Hepatocyte (in vitro differentiated cells): ENCODE data around the gene CD46. TPM values are rescaled to one million over a fixed set of nuclear protein-coding genes. Genes with fewer than 3 reads are reported as not detected.
A peak's percentile ranks its signal among the peaks of the same experiment; 100 is the strongest.
"Not testable (repeated sequence)": the region's sequence is repeated elsewhere in the genome, so short reads cannot be mapped to it uniquely, and the experiment has no call there.

Experiments used
- DNase-seq: peaks from one replicate; pipeline ENCODE4 v3.0.0-alpha.2; 2016; ENCODE audit warnings: low spot score
- H2AFZ ChIP-seq: fragments of 200-600 bp; sonication (generic); 2 replicates; pipeline ENCODE4 v1.6.0; 2016; ENCODE audit warnings: antibody characterized with exemption, mild to moderate bottlenecking
- H3K27ac ChIP-seq: fragments of 200-600 bp; sonication (generic); 2 replicates; pipeline ENCODE4 v1.5.1; 2016; ENCODE audit warnings: mild to moderate bottlenecking
- H3K27me3 ChIP-seq: fragments of 200-600 bp; sonication (generic); 2 replicates; pipeline ENCODE4 v1.6.1; 2016
- H3K36me3 ChIP-seq: fragments of 200-600 bp; sonication (generic); replicated peaks from 2 replicates; pipeline ENCODE4 v1.5.1; 2016; ENCODE audit warnings: low read depth; ENCODE audit not compliant: insufficient read depth
- H3K4me1 ChIP-seq: fragments of 200-600 bp; sonication (generic); 2 replicates; pipeline ENCODE4 v1.5.1; 2016; ENCODE audit warnings: mild to moderate bottlenecking, moderate library complexity; ENCODE audit not compliant: insufficient read depth
- H3K4me2 ChIP-seq: fragments of 200-600 bp; sonication (generic); 2 replicates; pipeline ENCODE4 v1.6.0; 2016
- H3K4me3 ChIP-seq: fragments of 200-600 bp; sonication (generic); 2 replicates; pipeline ENCODE4 v1.5.1; 2016; ENCODE audit warnings: mild to moderate bottlenecking
- H3K79me2 ChIP-seq: fragments of 200-600 bp; sonication (generic); 2 replicates; pipeline ENCODE4 v1.6.0; 2017; ENCODE audit warnings: mild to moderate bottlenecking
- H3K9me2 ChIP-seq: fragments of 200-600 bp; sonication (generic); replicated peaks from 2 replicates; pipeline ENCODE4 v1.6.0; 2017; ENCODE audit warnings: mild to moderate bottlenecking; ENCODE audit not compliant: insufficient read depth
- H3K9me3 ChIP-seq: fragments of 200-600 bp; sonication (generic); 2 replicates; pipeline ENCODE4 v1.5.1; 2016; ENCODE audit warnings: low read depth, mild to moderate bottlenecking
- H4K20me1 ChIP-seq: fragments of 200-600 bp; sonication (generic); 2 replicates; pipeline ENCODE4 v1.6.0; 2016; ENCODE audit warnings: mild to moderate bottlenecking; ENCODE audit not compliant: insufficient read depth, poor library complexity, severe bottlenecking
- EZH2 ChIP-seq: fragments of 200-600 bp; sonication (generic); IDR thresholded peaks from 2 replicates; pipeline ENCODE4 v1.6.1; 2016; ENCODE audit warnings: antibody characterized with exemption, mild to moderate bottlenecking, borderline replicate concordance
- EZH2phosphoT487 ChIP-seq: fragments of 200-600 bp; sonication (generic); IDR thresholded peaks from one replicate; pipeline ENCODE4 v1.6.1; 2018; ENCODE audit warnings: antibody characterized with exemption, mild to moderate bottlenecking, low read depth, moderate library complexity; ENCODE audit not compliant: unreplicated experiment, severe bottlenecking
- WGBS: methylation state at CpG from one replicate; pipeline ENCODE4 v1.1.6; 2016; ENCODE audit warnings: low lambda C conversion rate; ENCODE audit errors: missing lambda C conversion rate; 5-methylcytosine and 5-hydroxymethylcytosine counted together
- polyA plus RNA-seq: library from polyadenylated mRNA; unstranded; fragments of >200 nt; fragmentation: Nextera tagmentation; extraction: Ambion mirVana; gene quantifications from 2 replicates; pipeline ENCODE4 v1.2.1, GENCODE V29; 2016
- total RNA-seq: library from RNA; depleted of rRNA; stranded (reverse); fragments of >200 nt; gene quantifications from 2 replicates; pipeline ENCODE4 v1.2.3, GENCODE V29; 2014
- TF ChIP-seq, protein P1 (sequence below): fragments of 200-600 bp; sonication (generic); IDR thresholded peaks from 2 replicates; pipeline ENCODE4 v1.5.1; 2016; ENCODE audit warnings: antibody characterized with exemption, mild to moderate bottlenecking; ENCODE audit not compliant: poor library complexity

The CD46 gene
- total and polyA plus RNA-seq, 2 experiments from 2014 or later = 176 to 228 TPM

DNA sequence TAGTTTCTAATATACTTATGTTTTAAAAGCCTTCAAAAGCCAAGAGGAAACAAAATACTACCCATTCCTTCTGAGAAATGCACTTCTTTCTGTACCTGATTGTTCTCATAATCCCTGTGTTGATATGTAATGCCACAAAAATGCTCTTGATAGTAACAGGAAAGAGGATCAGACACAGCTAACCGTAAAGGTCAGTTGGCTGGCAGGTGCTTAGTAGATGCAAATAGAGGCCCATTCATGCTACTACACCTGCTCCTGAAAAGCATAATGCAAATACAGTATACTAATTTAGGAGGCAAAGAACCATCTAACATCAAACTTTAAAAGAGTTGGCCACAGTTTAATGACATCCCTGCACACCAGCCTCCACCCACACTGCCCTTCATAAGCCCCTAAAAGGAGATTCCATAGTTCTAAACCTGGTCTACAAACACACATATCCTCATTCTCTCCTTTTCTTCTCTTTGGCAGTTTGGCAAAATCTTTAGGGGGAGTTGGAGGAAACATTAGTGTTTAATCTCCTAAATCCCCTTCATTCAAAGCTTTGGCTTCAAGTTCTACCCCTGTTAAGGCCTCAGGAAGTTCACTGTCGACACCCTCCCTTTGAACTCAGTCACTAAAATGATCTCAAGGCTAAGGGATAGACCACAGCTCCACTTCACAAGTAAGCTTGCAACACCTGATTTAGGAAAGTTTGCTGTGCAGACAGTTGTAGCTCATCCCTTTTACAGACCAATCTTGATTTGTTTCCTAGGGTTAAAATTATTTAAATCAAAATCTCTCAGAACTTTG is 2.9 kb upstream of the CD46 start:
- Histone ChIP-seq H3K27ac (peak overlapping the region; percentile 44), H3K36me3 (no peaks in the 10 kb centered on the region), H3K79me2 (peaks cover 27% of the 10 kb centered on the region), H3K27me3 (no peaks in the 10 kb centered on the region), H3K4me2 (no peak overlapping the region), H3K9me3 (no peaks in the 10 kb centered on the region), H3K4me1 (peaks cover 30% of the 10 kb centered on the region), H4K20me1 (peaks cover 13% of the 10 kb centered on the region), H3K9me2 (no peaks in the 10 kb centered on the region), H2AFZ (no peak overlapping the region), H3K4me3 (no peak overlapping the region)
- 34% methylated on average over 2 of the region's 2 CpGs for WGBS
- DNase-seq = no peak
- TF ChIP-seq, protein P1, sequence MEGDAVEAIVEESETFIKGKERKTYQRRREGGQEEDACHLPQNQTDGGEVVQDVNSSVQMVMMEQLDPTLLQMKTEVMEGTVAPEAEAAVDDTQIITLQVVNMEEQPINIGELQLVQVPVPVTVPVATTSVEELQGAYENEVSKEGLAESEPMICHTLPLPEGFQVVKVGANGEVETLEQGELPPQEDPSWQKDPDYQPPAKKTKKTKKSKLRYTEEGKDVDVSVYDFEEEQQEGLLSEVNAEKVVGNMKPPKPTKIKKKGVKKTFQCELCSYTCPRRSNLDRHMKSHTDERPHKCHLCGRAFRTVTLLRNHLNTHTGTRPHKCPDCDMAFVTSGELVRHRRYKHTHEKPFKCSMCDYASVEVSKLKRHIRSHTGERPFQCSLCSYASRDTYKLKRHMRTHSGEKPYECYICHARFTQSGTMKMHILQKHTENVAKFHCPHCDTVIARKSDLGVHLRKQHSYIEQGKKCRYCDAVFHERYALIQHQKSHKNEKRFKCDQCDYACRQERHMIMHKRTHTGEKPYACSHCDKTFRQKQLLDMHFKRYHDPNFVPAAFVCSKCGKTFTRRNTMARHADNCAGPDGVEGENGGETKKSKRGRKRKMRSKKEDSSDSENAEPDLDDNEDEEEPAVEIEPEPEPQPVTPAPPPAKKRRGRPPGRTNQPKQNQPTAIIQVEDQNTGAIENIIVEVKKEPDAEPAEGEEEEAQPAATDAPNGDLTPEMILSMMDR = no peak
- TF ChIP-seq EZH2phosphoT487 = no peak
- no peak for TF ChIP-seq EZH2

DNA sequence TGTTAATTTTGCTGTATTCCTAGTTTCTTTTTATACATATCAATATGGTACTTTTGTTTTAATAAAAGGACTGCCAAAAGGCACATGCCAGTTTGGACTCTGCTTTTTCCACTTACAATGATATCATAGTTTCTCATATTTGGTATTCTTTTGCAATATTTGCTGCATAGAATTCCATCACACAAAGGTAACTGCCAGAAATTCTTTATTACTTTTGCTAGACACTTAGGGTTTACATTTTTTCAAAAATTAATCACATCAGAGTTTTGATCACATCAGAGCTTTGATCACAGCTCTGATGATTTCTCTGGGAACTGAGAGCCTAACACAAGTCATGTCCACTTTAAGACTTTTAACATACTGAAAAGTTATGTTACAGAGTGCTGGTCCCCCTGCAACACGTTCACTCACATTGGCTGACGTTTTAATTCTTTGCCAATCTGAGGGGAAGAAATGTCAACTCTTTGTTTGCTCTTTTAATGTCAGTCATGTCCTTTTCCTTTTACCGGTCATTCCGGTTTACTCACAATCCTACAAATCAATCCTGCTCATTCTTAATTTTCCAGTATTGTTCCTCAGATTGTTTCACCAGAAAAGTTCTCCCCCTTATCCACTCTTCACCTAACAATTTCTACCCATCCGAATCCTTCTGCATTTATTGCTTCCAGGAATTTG is 1.1 kb upstream of the CD46 start:
- TF ChIP-seq EZH2phosphoT487 (no peak), EZH2 (no peak)
- TF ChIP-seq, protein P1 = no peak
- Histone ChIP-seq H3K9me3 (no peaks in the 10 kb centered on the region), H3K27me3 (no peaks in the 10 kb centered on the region), H2AFZ (peak overlapping the region; percentile 42), H3K4me1 (peaks cover 44% of the 10 kb centered on the region), H3K27ac (peak overlapping the region; percentile 95), H3K9me2 (no peaks in the 10 kb centered on the region), H3K36me3 (no peaks in the 10 kb centered on the region), H3K4me2 (peak overlapping the region; percentile 74), H3K4me3 (peak overlapping the region; percentile 2), H3K79me2 (peaks cover 45% of the 10 kb centered on the region), H4K20me1 (peaks cover 32% of the 10 kb centered on the region)
- 52% methylated on average over 5 of the region's 5 CpGs for WGBS
- DNase-seq = no peak

DNA sequence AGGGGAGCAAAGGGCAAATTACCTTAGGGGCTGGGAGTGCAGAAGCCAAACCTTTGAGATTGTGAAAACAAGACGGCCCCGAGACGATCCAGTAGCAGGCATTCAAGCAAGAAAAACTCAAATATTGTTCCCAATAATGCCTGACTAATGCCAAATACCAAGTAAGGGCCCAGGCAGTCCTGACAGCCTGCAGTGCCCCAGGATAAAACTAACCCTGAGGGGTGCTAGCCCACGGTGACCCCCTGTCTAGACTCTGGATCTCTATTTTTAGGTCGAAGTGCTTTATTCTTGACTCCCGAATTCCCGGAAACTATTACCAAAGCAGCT is 428 bp upstream of the CD46 start:
- H3K9me2 ChIP-seq, DNase-seq, H3K36me3 ChIP-seq, H3K9me3 ChIP-seq, H3K27me3 ChIP-seq: not testable (repeated sequence)
- peaks cover 52% of the 10 kb centered on the region for H3K79me2 ChIP-seq
- peak overlapping the region; percentile 74 for H3K4me2 ChIP-seq
- H3K4me3 ChIP-seq = peak overlapping the region; percentile 2
- peak overlapping the region; percentile 95 for H3K27ac ChIP-seq
- H4K20me1 ChIP-seq = peaks cover 38% of the 10 kb centered on the region
- peak overlapping the region; percentile 42 for H2AFZ ChIP-seq
- WGBS = 27% methylated on average over 7 of the region's 7 CpGs
- peaks cover 51% of the 10 kb centered on the region for H3K4me1 ChIP-seq

DNA sequence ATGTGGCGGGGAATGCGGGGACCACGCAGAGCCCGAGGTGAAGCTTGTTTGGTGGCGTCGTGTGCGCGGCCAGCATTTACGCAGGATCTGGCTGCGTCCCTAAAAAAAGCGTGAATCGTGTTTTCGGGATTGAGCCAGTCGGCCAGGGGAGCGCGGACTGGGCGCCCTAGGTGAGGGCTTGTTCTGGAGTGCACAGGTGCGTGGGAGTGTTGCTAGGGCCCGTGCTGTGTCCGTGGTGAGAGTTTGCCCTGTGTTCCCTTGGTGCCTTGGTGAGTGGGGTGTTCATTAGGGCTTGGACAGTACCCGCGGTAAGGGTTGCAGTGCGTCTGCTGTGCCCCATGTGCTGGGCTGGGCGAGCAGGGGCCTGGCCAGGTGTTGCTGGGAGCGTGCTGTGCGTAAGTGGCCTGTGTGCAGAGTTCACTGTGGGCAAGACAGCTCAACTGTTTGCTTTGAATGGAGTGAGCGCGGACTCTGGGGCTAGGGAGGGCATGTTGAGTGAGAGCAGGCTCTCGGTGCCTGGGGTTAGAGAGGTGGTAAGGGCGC is 673 bp downstream of the CD46 start:
- Histone ChIP-seq H3K36me3 (no peaks in the 10 kb centered on the region), H2AFZ (peak overlapping the region; percentile 10), H3K4me1 (peaks cover 46% of the 10 kb centered on the region), H3K9me2 (no peaks in the 10 kb centered on the region), H3K27ac (peak overlapping the region; percentile 95), H3K4me2 (peak overlapping the region; percentile 89), H4K20me1 (peaks cover 45% of the 10 kb centered on the region), H3K79me2 (peaks cover 63% of the 10 kb centered on the region), H3K27me3 (no peaks in the 10 kb centered on the region), H3K4me3 (peak overlapping the region; percentile 67), H3K9me3 (no peaks in the 10 kb centered on the region)
- no peak for TF ChIP-seq EZH2phosphoT487
- TF ChIP-seq, protein P1 = no peak
- WGBS = 1% methylated on average over 29 of the region's 30 CpGs
- peak; percentile 69 for DNase-seq
